H9 (cell line): ENCODE results near the gene SMU1. TPM values are rescaled to one million over a fixed set of nuclear protein-coding genes. Genes with fewer than 3 reads are reported as not detected.

Experiments
- DNase-seq: peaks from one replicate; pipeline ENCODE4 v3.0.0-alpha.2; 2017
- H2AFZ ChIP-seq: one replicate; pipeline ENCODE4 v1.6.1; 2013; ENCODE audit warnings: mild to moderate bottlenecking, low read length, control low read depth, moderate library complexity
- H2AK5ac ChIP-seq: 2 replicates; pipeline ENCODE4 v1.6.1; 2013; ENCODE audit warnings: low read length, control low read depth, mixed read lengths; ENCODE audit not compliant: insufficient read length
- H2BK120ac ChIP-seq: one replicate; pipeline ENCODE4 v1.6.1; 2013; ENCODE audit warnings: low read depth, mild to moderate bottlenecking, low read length, control low read depth, inconsistent platforms; ENCODE audit not compliant: poor library complexity, severe bottlenecking
- H2BK12ac ChIP-seq: 2 replicates; pipeline ENCODE4 v1.6.1; 2013; ENCODE audit warnings: low read length, control low read depth, mixed read lengths, low read depth; ENCODE audit not compliant: insufficient read length
- H2BK15ac ChIP-seq: 2 replicates; pipeline ENCODE4 v1.6.1; 2013; ENCODE audit warnings: low read depth, low read length, control low read depth
- H2BK20ac ChIP-seq: one replicate; pipeline ENCODE4 v1.6.1; 2013; ENCODE audit warnings: low read depth, mild to moderate bottlenecking, low read length, control low read depth, inconsistent platforms; ENCODE audit not compliant: poor library complexity, severe bottlenecking
- H2BK5ac ChIP-seq: 2 replicates; pipeline ENCODE4 v1.6.1; 2013; ENCODE audit warnings: low read length, control low read depth, mixed read lengths; ENCODE audit not compliant: insufficient read length
- H3K14ac ChIP-seq: 2 replicates; pipeline ENCODE4 v1.6.1; 2013; ENCODE audit warnings: low read length, control low read depth; ENCODE audit not compliant: insufficient read depth
- H3K18ac ChIP-seq: 2 replicates; pipeline ENCODE4 v1.6.1; 2013; ENCODE audit warnings: low read depth, mild to moderate bottlenecking, mixed read lengths, low read length, control low read depth; ENCODE audit not compliant: insufficient read length
- H3K23ac ChIP-seq: 2 replicates; pipeline ENCODE4 v1.6.1; 2013; ENCODE audit warnings: low read length, control low read depth, mixed read lengths, low read depth; ENCODE audit not compliant: insufficient read length
- H3K23me2 ChIP-seq: 2 replicates; pipeline ENCODE4 v1.6.1; 2013; ENCODE audit warnings: low read depth, mild to moderate bottlenecking, mixed read lengths, low read length, control low read depth; ENCODE audit not compliant: insufficient read length, poor library complexity, severe bottlenecking
- H3K27ac ChIP-seq: 2 replicates; pipeline ENCODE4 v1.5.1; 2013; ENCODE audit warnings: low read length, control low read depth, mixed read lengths, low read depth; ENCODE audit not compliant: insufficient read length
- H3K27me3 ChIP-seq: 2 replicates; pipeline ENCODE4 v1.6.1; 2013; ENCODE audit warnings: low read length, control low read depth, inconsistent platforms; ENCODE audit not compliant: insufficient read depth
- H3K4ac ChIP-seq: 2 replicates; pipeline ENCODE4 v1.6.1; 2013; ENCODE audit warnings: low read depth, mild to moderate bottlenecking, control low read depth, inconsistent platforms, low read length, moderate library complexity
- H3K4me1 ChIP-seq: 2 replicates; pipeline ENCODE4 v1.6.1; 2013; ENCODE audit warnings: low read length, control low read depth, inconsistent platforms; ENCODE audit not compliant: insufficient read depth
- H3K4me2 ChIP-seq: 2 replicates; pipeline ENCODE4 v1.6.1; 2013; ENCODE audit warnings: low read length, control low read depth, mixed read lengths; ENCODE audit not compliant: insufficient read length, insufficient read depth
- H3K56ac ChIP-seq: 2 replicates; pipeline ENCODE4 v1.6.1; 2013; ENCODE audit warnings: low read depth, mild to moderate bottlenecking, mixed read lengths, low read length, control low read depth; ENCODE audit not compliant: insufficient read length
- H3K79me1 ChIP-seq: 2 replicates; pipeline ENCODE4 v1.6.1; 2013; ENCODE audit warnings: low read depth, mild to moderate bottlenecking, moderate library complexity, low read length, control low read depth, inconsistent platforms; ENCODE audit not compliant: insufficient read depth, poor library complexity, severe bottlenecking
- H3K79me2 ChIP-seq: 2 replicates; pipeline ENCODE4 v1.6.1; 2013; ENCODE audit warnings: low read length, control low read depth, inconsistent platforms; ENCODE audit not compliant: insufficient read depth
- H3K9ac ChIP-seq: 2 replicates; pipeline ENCODE4 v1.6.1; 2013; ENCODE audit warnings: low read length, control low read depth, mixed read lengths; ENCODE audit not compliant: insufficient read length; ENCODE audit errors: extremely low read depth
- H3K9me3 ChIP-seq: one replicate; pipeline ENCODE4 v1.6.1; 2013; ENCODE audit warnings: low read depth, low read length, inconsistent platforms; ENCODE audit not compliant: control insufficient read depth
- H3T11ph ChIP-seq: one replicate; pipeline ENCODE4 v1.6.1; 2013; ENCODE audit warnings: mild to moderate bottlenecking, low read length, control low read depth, inconsistent platforms
- H4K20me1 ChIP-seq: one replicate; pipeline ENCODE4 v1.6.1; 2013; ENCODE audit not compliant: control insufficient read depth, insufficient read length, insufficient read depth
- H4K5ac ChIP-seq: 2 replicates; pipeline ENCODE4 v1.6.1; 2013; ENCODE audit warnings: low read depth, mild to moderate bottlenecking, mixed read lengths, low read length, control low read depth; ENCODE audit not compliant: insufficient read length
- H4K8ac ChIP-seq: replicated peaks from 2 replicates; pipeline ENCODE4 v1.6.1; 2013; ENCODE audit warnings: low read length, control low read depth, mixed read lengths, low read depth; ENCODE audit not compliant: insufficient read length
- H4K91ac ChIP-seq: 2 replicates; pipeline ENCODE4 v1.6.1; 2013; ENCODE audit warnings: low read depth, mild to moderate bottlenecking, moderate library complexity, mixed read lengths, low read length, control low read depth; ENCODE audit not compliant: insufficient read length
- H3K27ac Mint-ChIP-seq, 3 experiments: 2 replicates in 2 of 3; 3 replicates in 1 of 3; pipeline ENCODE4 v1.8.0; 2020 to 2021; ENCODE audit warnings: mixed read lengths in 3 of 3, mild to moderate bottlenecking in 1 of 3, moderate library complexity in 1 of 3
- H3K27me3 Mint-ChIP-seq: 2 replicates; pipeline ENCODE4 v1.8.0; 2021; ENCODE audit warnings: low read depth, mild to moderate bottlenecking, moderate library complexity, mixed read lengths
- H3K36me3 Mint-ChIP-seq, 3 experiments: 2 replicates in 2 of 3; 3 replicates in 1 of 3; pipeline ENCODE4 v1.8.0; 2020 to 2021; ENCODE audit warnings: low read depth in 3 of 3, mixed read lengths in 3 of 3; ENCODE audit not compliant: insufficient read depth in 1 of 3
- H3K4me1 Mint-ChIP-seq, 2 experiments: 2 replicates each; pipeline ENCODE4 v1.8.0; 2020; ENCODE audit warnings: mixed read lengths in 2 of 2
- H3K4me3 Mint-ChIP-seq, 2 experiments: 2 replicates in 1 of 2; 3 replicates in 1 of 2; pipeline ENCODE4 v1.8.0; 2020 to 2021; ENCODE audit warnings: mild to moderate bottlenecking in 2 of 2, mixed read lengths in 2 of 2, moderate library complexity in 1 of 2
- H3K9me3 Mint-ChIP-seq, 2 experiments: 2 replicates in 1 of 2; 3 replicates in 1 of 2; pipeline ENCODE4 v1.8.0; 2020; ENCODE audit warnings: mild to moderate bottlenecking in 2 of 2, mixed read lengths in 2 of 2, moderate library complexity in 1 of 2
- CTCF ChIP-seq: fragments of 200-600 bp; sonication (generic); conservative IDR thresholded peaks from 3 replicates; pipeline ENCODE4 v1.8.0; 2021; ENCODE audit warnings: antibody characterized with exemption, mild to moderate bottlenecking
- WGBS: extraction: QIAGEN DNeasy Blood & Tissue Kit; methylation state at CpG from one replicate; pipeline ENCODE4 v1.1.7; 2013; ENCODE audit warnings: missing lambda C conversion rate, low lambda C conversion rate, mixed read lengths; ENCODE audit not compliant: insufficient read length; ENCODE audit errors: extremely low coverage; 5-methylcytosine and 5-hydroxymethylcytosine counted together
- total RNA-seq: library from RNA; stranded (reverse); gene quantifications from 2 replicates; pipeline ENCODE4 v1.2.1, GENCODE V29; 2021

Gene SMU1
- total RNA-seq, 1 experiment from 2014 or later, result 26.9 TPM

GRCh38 chr9:33108472-33108871, 32.0 kb upstream of the SMU1 start:
- no peak overlapping the region for H3K4me2 ChIP-seq
- no peak overlapping the region for H3K4me3 Mint-ChIP-seq
- no CpG with 5 or more reads among the region's 3 CpGs for WGBS
- no peak overlapping the region for H3K56ac ChIP-seq
- no peak overlapping the region for H3K9ac ChIP-seq
- no peaks in the 10 kb centered on the region; the same call in 1 of the 2 replicates for H3K4me1 ChIP-seq
- no peak overlapping the region for H3K18ac ChIP-seq
- H3K9me3 Mint-ChIP-seq, result no peaks in the 10 kb centered on the region
- no peak overlapping the region for H3K27ac ChIP-seq
- H4K20me1 ChIP-seq, result no peaks in the 10 kb centered on the region
- H4K91ac ChIP-seq, result no peak overlapping the region
- H3K36me3 Mint-ChIP-seq, result no peaks in the 10 kb centered on the region
- no peak overlapping the region for H3K23ac ChIP-seq
- H2BK15ac ChIP-seq, result no peak overlapping the region
- H3K23me2 ChIP-seq, result no peaks in the 10 kb centered on the region
- H3T11ph ChIP-seq, result no peak overlapping the region
- no peak overlapping the region for H3K14ac ChIP-seq
- H3K4ac ChIP-seq, result no peak overlapping the region
- H3K27me3 ChIP-seq, result no peaks in the 10 kb centered on the region
- H3K9me3 ChIP-seq, result no peaks in the 10 kb centered on the region
- H4K8ac ChIP-seq, result no peak overlapping the region
- peaks cover 23 to 36% of the 10 kb centered on the region in 2 experiments for H3K4me1 Mint-ChIP-seq
- H3K79me2 ChIP-seq, result no peaks in the 10 kb centered on the region
- no peak overlapping the region for H2BK12ac ChIP-seq
- H3K79me1 ChIP-seq, result no peaks in the 10 kb centered on the region
- DNase-seq, result no peak
- H2AK5ac ChIP-seq, result no peak overlapping the region
- H2BK5ac ChIP-seq, result no peak overlapping the region
- H3K27me3 Mint-ChIP-seq, result no peaks in the 10 kb centered on the region
- TF ChIP-seq CTCF, result no peak
- H2AFZ ChIP-seq, result no peak overlapping the region
- H2BK120ac ChIP-seq, result no peak overlapping the region
- no peak overlapping the region for H4K5ac ChIP-seq
- H3K27ac Mint-ChIP-seq, result no peak overlapping the region
- no peak overlapping the region for H2BK20ac ChIP-seq
